K562 (cell line): ENCODE data around the gene SLC6A6.
A peak's percentile ranks its signal among the peaks of the same experiment; 100 is the strongest.

ENCODE experiments used
- CBX5 ChIP-seq: IDR thresholded peaks from 2 replicates; pipeline ENCODE4 v1.6.1; 2014; ENCODE audit warnings: low read depth, borderline replicate concordance
- CTBP1 ChIP-seq: fragments of 450-650 bp; IDR thresholded peaks from 2 replicates; pipeline ENCODE4 v1.6.1; 2016; ENCODE audit warnings: borderline replicate concordance
- MTF1 ChIP-seq: fragments of 250-450 bp; sonication (Bioruptor Pico); IDR thresholded peaks from 2 replicates; pipeline ENCODE4 v1.9.0; 2021; ENCODE audit warnings: moderate library complexity, mild to moderate bottlenecking, inconsistent platforms, borderline replicate concordance
- NCOR1 ChIP-seq: fragments of 450-650 bp; IDR thresholded peaks from 2 replicates; pipeline ENCODE4 v1.6.1; 2016; ENCODE audit warnings: mild to moderate bottlenecking, moderate library complexity
- TSC22D4 ChIP-seq: fragments of 450-650 bp; IDR thresholded peaks from 2 replicates; pipeline ENCODE4 v1.6.1; 2016; ENCODE audit warnings: missing genetic modification characterization, missing biosample characterization, control low read depth
- ZNF408 ChIP-seq: fragments of 250-450 bp; sonication (Bioruptor Pico); IDR thresholded peaks from 2 replicates; pipeline ENCODE4 v1.4.0; 2020; ENCODE audit warnings: low read depth, mild to moderate bottlenecking, moderate library complexity
- TF ChIP-seq, protein P1 (sequence below), 3 experiments: IDR thresholded peaks in 2 of 3; conservative IDR thresholded peaks in 1 of 3; 2 replicates each; pipeline ENCODE4 v1.5.1; 2011 to 2012; ENCODE audit warnings: low read length in 3 of 3, mild to moderate bottlenecking in 3 of 3, control low read depth in 2 of 3, improper control_type of control experiment in 1 of 3, inconsistent platforms in 1 of 3, low read depth in 1 of 3, mixed read lengths in 1 of 3, moderate library complexity in 1 of 3; ENCODE audit not compliant: insufficient read depth in 2 of 3
- TF ChIP-seq, protein P2 (sequence below): sonication (generic); formaldehyde crosslinking; IDR thresholded peaks from 2 replicates; pipeline ENCODE4 v1.8.1; 2023; ENCODE audit warnings: mild to moderate bottlenecking, missing genetic modification reagents

DNA sequence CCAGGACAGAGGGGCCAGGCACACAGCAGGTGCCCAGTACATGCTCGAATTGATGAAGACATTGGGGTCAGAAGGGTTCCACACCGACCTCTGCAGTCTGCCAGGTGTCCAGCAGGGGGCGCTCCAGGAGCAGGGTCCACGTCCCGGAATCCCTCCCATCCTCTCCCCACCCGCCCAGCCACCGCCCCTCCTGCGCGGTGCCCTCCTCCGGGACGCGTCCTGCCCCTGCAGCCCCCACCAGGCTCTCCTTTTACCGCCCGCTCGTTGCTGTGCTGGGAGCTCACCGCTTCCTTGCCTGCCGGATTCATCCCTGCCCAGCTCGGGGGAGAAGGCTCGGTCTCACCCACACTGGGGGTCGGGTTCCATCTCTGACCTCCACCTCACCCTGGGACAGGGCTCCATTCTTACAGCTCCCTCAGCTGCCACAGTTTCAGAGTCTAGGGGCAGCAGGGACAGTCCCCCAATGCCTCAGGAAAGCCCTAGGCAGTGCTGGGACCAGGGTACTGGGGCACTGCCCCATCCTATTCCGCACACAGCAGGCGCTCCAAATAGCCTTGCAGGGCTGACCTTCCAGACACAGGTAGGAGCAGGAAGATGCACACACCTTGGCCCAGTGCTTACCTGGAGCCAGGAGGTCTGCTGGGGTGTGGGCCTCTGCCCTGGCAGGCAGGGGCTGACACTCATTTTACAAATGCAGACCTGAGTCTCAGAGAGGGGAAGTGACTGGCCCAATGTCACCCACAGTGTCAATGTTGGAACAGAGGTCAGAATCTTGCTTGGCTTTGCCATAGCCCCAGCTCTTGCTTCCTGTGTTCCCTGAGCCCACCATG, 106.8 kb downstream of the SLC6A6 start:
- TF ChIP-seq ZNF408 (no peak), CBX5 (no peak), MTF1 (CRISPR knock-in tag) (no peak), TSC22D4 (tag) (no peak), NCOR1 (no peak), CTBP1 (no peak)
- TF ChIP-seq, protein P1, sequence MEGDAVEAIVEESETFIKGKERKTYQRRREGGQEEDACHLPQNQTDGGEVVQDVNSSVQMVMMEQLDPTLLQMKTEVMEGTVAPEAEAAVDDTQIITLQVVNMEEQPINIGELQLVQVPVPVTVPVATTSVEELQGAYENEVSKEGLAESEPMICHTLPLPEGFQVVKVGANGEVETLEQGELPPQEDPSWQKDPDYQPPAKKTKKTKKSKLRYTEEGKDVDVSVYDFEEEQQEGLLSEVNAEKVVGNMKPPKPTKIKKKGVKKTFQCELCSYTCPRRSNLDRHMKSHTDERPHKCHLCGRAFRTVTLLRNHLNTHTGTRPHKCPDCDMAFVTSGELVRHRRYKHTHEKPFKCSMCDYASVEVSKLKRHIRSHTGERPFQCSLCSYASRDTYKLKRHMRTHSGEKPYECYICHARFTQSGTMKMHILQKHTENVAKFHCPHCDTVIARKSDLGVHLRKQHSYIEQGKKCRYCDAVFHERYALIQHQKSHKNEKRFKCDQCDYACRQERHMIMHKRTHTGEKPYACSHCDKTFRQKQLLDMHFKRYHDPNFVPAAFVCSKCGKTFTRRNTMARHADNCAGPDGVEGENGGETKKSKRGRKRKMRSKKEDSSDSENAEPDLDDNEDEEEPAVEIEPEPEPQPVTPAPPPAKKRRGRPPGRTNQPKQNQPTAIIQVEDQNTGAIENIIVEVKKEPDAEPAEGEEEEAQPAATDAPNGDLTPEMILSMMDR (IDR thresholded peaks at IDR 0.05 in 2 of 3, conservative IDR thresholded peaks at IDR 0.05 in 1 of 3; ENCODE audit: insufficient read depth in 2 of 3, low read depth in 1 of 3, low read length in 3 of 3), result peak; percentile 87 to 90 (median 89)
- TF ChIP-seq, protein P2, sequence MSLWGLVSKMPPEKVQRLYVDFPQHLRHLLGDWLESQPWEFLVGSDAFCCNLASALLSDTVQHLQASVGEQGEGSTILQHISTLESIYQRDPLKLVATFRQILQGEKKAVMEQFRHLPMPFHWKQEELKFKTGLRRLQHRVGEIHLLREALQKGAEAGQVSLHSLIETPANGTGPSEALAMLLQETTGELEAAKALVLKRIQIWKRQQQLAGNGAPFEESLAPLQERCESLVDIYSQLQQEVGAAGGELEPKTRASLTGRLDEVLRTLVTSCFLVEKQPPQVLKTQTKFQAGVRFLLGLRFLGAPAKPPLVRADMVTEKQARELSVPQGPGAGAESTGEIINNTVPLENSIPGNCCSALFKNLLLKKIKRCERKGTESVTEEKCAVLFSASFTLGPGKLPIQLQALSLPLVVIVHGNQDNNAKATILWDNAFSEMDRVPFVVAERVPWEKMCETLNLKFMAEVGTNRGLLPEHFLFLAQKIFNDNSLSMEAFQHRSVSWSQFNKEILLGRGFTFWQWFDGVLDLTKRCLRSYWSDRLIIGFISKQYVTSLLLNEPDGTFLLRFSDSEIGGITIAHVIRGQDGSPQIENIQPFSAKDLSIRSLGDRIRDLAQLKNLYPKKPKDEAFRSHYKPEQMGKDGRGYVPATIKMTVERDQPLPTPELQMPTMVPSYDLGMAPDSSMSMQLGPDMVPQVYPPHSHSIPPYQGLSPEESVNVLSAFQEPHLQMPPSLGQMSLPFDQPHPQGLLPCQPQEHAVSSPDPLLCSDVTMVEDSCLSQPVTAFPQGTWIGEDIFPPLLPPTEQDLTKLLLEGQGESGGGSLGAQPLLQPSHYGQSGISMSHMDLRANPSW (CRISPR knock-in tag), result no peak
